Activated T-cell treated with anti-CD3 and anti-CD28 coated beads, Interleukin-2, amount 50 U/mL, for 1 hour (primary cell): ENCODE results near the gene WNK4.
A peak's percentile ranks its signal among the peaks of the same experiment; 100 is the strongest.

Source experiments
- DNase-seq: peaks from one replicate; pipeline ENCODE4 v3.0.0-alpha.2; 2020

Gene WNK4

GRCh38 chr17:42773290-42774035 lies 6.9 kb upstream of the WNK4 start, which contains the start of gene VPS25:
VPS25 (plus strand) TSS chr17:42773449; CDS start chr17:42773476, 27 bp downstream.
- DNase-seq: peak; percentile 78

GRCh38 chr17:42774066-42774745 lies 6.2 kb upstream of the WNK4 start:
- DNase-seq: no peak

- DNase-seq: no peak
Measured at GRCh38 chr17:42775534-42776098, 4.8 kb upstream of the WNK4 start.

- no peak for DNase-seq
Measured at GRCh38 chr17:42778570-42778969, 1.8 kb upstream of the WNK4 start.

- no peak for DNase-seq
Measured at GRCh38 chr17:42779304-42779935, 990 bp upstream of the WNK4 start.

GRCh38 chr17:42780851-42781638 lies 635 bp downstream of the WNK4 start:
- no peak for DNase-seq

GRCh38 chr17:42781639-42782165 lies 1.3 kb downstream of the WNK4 start:
- no peak for DNase-seq

- DNase-seq: no peak
Measured at GRCh38 chr17:42782166-42783061, 2.0 kb downstream of the WNK4 start.

- DNase-seq: no peak
Measured at GRCh38 chr17:42783062-42783790, 2.8 kb downstream of the WNK4 start.

GRCh38 chr17:42783791-42784138 lies 3.4 kb downstream of the WNK4 start:
- no peak for DNase-seq

GRCh38 chr17:42784409-42784808 lies 4.0 kb downstream of the WNK4 start:
- DNase-seq: no peak

- DNase-seq: no peak
Measured at GRCh38 chr17:42784811-42785592, 4.6 kb downstream of the WNK4 start.

- no peak for DNase-seq
Measured at GRCh38 chr17:42787266-42787665, 6.9 kb downstream of the WNK4 start.

- DNase-seq: no peak
Measured at GRCh38 chr17:42791948-42792347, 11.5 kb downstream of the WNK4 start.

GRCh38 chr17:42792545-42792944 lies 12.1 kb downstream of the WNK4 start:
- no peak for DNase-seq

- no peak for DNase-seq
Measured at GRCh38 chr17:42795061-42795460, 14.7 kb downstream of the WNK4 start.

GRCh38 chr17:42795465-42795864 lies 15.1 kb downstream of the WNK4 start:
- DNase-seq: no peak

GRCh38 chr17:42796066-42796758 lies 15.8 kb downstream of the WNK4 start:
- no peak for DNase-seq
